ENCODE data around the gene SLC22A31.

The SLC22A31 gene

DNA sequence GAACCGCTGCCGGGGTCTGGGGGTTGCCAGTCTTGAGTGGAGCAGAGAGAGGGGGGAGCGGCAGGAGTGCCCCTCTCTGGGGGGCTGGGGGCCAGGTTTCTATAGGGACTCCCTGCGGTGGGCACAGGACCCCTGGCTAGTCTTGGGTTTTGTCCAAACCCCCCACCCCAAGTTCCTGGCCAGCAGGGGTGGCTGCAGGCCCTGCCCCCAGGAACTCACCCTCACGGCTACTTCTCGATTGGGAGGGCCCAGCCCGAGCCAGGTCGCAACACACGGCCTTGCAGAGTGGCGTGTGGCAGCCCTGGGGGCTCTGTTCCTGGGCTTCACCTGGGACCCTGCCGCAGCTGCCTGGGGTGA, 28.2 kb downstream of the SLC22A31 start:
- Histone ChIP-seq H3K27me3 (ENCODE audit: low read length) (no peaks in the 10 kb centered on the region), H3K9me3 (ENCODE audit: insufficient read depth, low read length) (no peaks in the 10 kb centered on the region), H3K79me2 (ENCODE audit: insufficient read depth, low read length) (no peaks in the 10 kb centered on the region), H2AFZ (ENCODE audit: low read depth, low read length, severe bottlenecking) (no peak overlapping the region), H3K36me3 (ENCODE audit: low read length) (no peaks in the 10 kb centered on the region), H4K20me1 (ENCODE audit: low read depth, low read length) (no peaks in the 10 kb centered on the region), H3K9me2 (replicated peaks; ENCODE audit: insufficient read depth, low read length) (no peaks in the 10 kb centered on the region), H3F3A (ENCODE audit: insufficient read depth) (no peaks in the 10 kb centered on the region), H3K4me2 (ENCODE audit: low read depth, low read length, poor library complexity, severe bottlenecking) (no peak overlapping the region), H3K9ac (ENCODE audit: low read length) (no peak overlapping the region), H3K27ac (ENCODE audit: low read depth, low read length) (no peak overlapping the region), H3K4me3 (ENCODE audit: insufficient read depth, low read length, poor library complexity, severe bottlenecking) (no peak overlapping the region)
- no peak for TF ChIP-seq EZH2phosphoT487 (conservative IDR thresholded peaks at IDR 0.05; ENCODE audit: low read length)
- TF ChIP-seq, protein P1, sequence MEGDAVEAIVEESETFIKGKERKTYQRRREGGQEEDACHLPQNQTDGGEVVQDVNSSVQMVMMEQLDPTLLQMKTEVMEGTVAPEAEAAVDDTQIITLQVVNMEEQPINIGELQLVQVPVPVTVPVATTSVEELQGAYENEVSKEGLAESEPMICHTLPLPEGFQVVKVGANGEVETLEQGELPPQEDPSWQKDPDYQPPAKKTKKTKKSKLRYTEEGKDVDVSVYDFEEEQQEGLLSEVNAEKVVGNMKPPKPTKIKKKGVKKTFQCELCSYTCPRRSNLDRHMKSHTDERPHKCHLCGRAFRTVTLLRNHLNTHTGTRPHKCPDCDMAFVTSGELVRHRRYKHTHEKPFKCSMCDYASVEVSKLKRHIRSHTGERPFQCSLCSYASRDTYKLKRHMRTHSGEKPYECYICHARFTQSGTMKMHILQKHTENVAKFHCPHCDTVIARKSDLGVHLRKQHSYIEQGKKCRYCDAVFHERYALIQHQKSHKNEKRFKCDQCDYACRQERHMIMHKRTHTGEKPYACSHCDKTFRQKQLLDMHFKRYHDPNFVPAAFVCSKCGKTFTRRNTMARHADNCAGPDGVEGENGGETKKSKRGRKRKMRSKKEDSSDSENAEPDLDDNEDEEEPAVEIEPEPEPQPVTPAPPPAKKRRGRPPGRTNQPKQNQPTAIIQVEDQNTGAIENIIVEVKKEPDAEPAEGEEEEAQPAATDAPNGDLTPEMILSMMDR (IDR thresholded peaks at IDR 0.05; ENCODE audit: insufficient read depth, low read length, poor library complexity, severe bottlenecking): no peak

DNA sequence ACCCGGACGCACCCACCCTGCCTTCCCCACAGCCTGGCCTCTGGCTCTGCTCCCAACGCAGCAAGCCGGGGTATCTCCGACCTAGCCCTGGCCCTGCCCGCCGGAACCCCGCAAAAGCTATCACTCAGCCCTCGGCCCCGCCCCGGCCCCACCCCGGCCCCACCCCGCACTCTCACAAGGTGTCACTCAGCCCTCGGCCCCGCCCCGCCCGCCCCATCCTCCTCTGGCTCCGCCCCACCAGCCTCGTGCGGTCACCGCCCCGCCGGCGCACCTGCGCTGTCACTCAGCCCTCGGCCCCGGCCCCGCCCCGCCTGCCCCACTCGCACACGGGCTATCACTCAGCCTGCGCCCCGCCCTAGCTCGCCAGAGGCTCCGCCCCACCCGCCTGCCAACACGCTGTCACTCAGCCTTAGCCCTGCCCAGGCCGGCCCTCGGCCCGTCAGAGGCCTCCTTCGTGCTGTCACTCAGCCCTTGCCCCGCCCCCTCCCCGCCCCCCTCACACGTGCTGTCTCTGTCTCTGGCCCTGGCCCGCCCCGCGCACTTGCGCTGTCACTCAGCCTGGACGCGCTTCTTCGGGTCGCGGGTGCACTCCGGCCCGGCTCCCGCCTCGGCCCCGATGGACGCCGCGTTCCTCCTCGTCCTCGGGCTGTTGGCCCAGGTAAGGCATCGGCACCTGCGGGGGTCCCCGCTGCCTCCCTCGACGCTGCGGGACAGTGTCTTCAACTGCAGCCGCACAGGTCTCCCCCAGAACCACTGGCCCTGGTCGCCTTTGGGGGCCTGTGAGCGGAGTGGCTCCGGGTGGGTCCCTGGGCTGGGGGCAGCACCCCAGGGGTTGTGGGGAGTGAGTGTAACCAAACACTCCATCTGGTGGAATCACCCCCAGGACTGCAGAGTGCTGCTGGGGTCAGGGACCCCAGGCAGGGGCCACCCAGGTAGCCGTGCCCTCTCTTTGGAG, 28.8 kb downstream of the SLC22A31 start, which contains the start of gene CDH15:
TSS of gene CDH15 (plus strand) at position 533 of the 955 bp plus-strand sequence. CDS start at position 617, 84 bp downstream.
- Histone ChIP-seq H3K9ac (ENCODE audit: low read length) (peak within 1 kb of the TSS; percentile 23; the same call in 1 of the 2 replicates), H3K4me2 (ENCODE audit: low read depth, low read length, poor library complexity, severe bottlenecking) (peak within 1 kb of the TSS; percentile 50), H4K20me1 (ENCODE audit: low read depth, low read length) (no peaks in the 10 kb centered on the region), H3K36me3 (ENCODE audit: low read length) (no peaks in the 10 kb centered on the region), H3K27me3 (ENCODE audit: low read length) (no peaks in the 10 kb centered on the region), H3K4me3 (ENCODE audit: insufficient read depth, low read length, poor library complexity, severe bottlenecking) (no peak within 1 kb of the TSS), H2AFZ (ENCODE audit: low read depth, low read length, severe bottlenecking) (no peak within 1 kb of the TSS), H3F3A (ENCODE audit: insufficient read depth) (no peaks in the 10 kb centered on the region), H3K27ac (ENCODE audit: low read depth, low read length) (no peak within 1 kb of the TSS), H3K79me2 (ENCODE audit: insufficient read depth, low read length) (no peaks in the 10 kb centered on the region), H3K9me3 (ENCODE audit: insufficient read depth, low read length) (no peaks in the 10 kb centered on the region), H3K9me2 (replicated peaks; ENCODE audit: insufficient read depth, low read length) (no peaks in the 10 kb centered on the region)
- no peak for TF ChIP-seq EZH2phosphoT487 (conservative IDR thresholded peaks at IDR 0.05; ENCODE audit: low read length)
- TF ChIP-seq, protein P1 (IDR thresholded peaks at IDR 0.05; ENCODE audit: insufficient read depth, low read length, poor library complexity, severe bottlenecking): no peak

DNA sequence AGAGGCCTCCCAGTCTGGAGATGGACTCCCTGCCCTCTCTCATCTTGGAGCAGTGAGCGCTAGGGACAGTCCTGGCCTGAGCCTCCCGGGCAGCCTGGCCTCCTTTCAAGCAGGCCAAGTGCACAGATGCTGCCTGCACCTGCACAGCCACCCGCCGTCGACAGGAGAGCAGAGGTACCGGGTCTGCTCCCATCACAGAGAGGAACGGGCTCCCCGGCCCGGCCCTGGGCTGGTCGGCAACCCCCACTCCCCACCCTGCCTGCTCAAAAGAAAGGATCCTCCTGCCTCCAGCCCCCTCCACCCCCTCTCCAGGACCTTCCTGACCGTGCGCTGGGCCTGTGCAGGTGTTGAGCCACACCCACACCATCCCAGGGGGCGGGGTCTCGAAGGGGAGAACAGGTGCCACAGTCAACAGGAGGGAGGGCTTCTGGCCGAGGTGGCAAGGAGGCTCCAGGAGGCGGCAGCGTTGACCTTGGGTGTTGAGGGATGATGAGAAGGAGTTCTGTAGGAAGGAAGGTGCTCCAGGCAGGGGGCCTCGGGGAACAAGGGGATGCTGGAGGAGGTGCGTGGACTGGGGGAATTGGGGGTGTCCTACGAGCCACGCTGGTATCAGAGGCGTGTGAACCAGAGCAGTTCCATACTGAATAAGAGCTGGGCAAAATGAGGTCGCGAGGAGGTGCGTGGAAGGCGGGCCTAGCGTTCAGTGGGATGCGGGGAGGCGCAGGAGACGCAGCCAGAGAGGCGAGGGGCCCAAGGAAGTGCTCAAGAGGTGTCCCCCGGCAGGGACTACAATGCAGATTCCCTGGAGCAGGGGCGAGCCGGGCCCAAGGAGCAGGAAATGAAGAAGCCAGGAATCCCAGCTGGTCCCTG, 29.8 kb downstream of the SLC22A31 start:
- Histone ChIP-seq H3K4me3 (ENCODE audit: insufficient read depth, low read length, poor library complexity, severe bottlenecking) (no peak overlapping the region), H3F3A (ENCODE audit: insufficient read depth) (no peaks in the 10 kb centered on the region), H3K27ac (ENCODE audit: low read depth, low read length) (no peak overlapping the region), H3K9me2 (replicated peaks; ENCODE audit: insufficient read depth, low read length) (no peaks in the 10 kb centered on the region), H3K27me3 (ENCODE audit: low read length) (no peaks in the 10 kb centered on the region), H3K79me2 (ENCODE audit: insufficient read depth, low read length) (no peaks in the 10 kb centered on the region), H4K20me1 (ENCODE audit: low read depth, low read length) (no peaks in the 10 kb centered on the region), H3K9me3 (ENCODE audit: insufficient read depth, low read length) (no peaks in the 10 kb centered on the region), H3K9ac (ENCODE audit: low read length) (peak overlapping the region; percentile 23; the same call in 1 of the 2 replicates), H3K36me3 (ENCODE audit: low read length) (no peaks in the 10 kb centered on the region), H2AFZ (ENCODE audit: low read depth, low read length, severe bottlenecking) (no peak overlapping the region), H3K4me2 (ENCODE audit: low read depth, low read length, poor library complexity, severe bottlenecking) (peak overlapping the region; percentile 50)
- TF ChIP-seq, protein P1 (IDR thresholded peaks at IDR 0.05; ENCODE audit: insufficient read depth, low read length, poor library complexity, severe bottlenecking): no peak
